NCI-H1930 (cell line): ENCODE results near the gene ABLIM2.

Experiments
- DNase-seq, 2 experiments: peaks; one replicate each; lab custom pipeline; 2025; lab: John Stamatoyannopoulos, UW

Gene ABLIM2

DNA sequence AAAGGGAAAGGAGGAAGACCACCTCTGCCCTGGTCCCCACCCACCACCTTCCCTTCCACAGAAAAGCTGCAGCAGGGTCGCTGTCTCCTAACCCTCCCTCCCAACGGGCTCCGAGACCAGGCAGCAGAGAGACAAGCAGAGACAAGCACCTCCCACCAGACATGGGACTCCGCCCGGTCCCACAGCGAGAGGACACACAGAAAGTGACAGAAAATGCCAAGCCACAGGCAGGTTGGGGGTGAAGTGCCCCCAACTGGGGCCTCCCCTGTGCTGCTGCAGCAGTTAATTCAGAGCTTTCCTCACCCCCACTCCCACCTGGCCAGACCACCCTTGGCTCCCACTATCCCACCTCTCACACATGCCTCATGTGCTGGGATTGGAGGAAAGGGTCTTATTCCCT lies 154.5 kb downstream of the ABLIM2 start:
- no peak for DNase-seq

- no peak for DNase-seq
Observed at GRCh38 chr4:8002525-8003309, 155.9 kb downstream of the ABLIM2 start.

DNA sequence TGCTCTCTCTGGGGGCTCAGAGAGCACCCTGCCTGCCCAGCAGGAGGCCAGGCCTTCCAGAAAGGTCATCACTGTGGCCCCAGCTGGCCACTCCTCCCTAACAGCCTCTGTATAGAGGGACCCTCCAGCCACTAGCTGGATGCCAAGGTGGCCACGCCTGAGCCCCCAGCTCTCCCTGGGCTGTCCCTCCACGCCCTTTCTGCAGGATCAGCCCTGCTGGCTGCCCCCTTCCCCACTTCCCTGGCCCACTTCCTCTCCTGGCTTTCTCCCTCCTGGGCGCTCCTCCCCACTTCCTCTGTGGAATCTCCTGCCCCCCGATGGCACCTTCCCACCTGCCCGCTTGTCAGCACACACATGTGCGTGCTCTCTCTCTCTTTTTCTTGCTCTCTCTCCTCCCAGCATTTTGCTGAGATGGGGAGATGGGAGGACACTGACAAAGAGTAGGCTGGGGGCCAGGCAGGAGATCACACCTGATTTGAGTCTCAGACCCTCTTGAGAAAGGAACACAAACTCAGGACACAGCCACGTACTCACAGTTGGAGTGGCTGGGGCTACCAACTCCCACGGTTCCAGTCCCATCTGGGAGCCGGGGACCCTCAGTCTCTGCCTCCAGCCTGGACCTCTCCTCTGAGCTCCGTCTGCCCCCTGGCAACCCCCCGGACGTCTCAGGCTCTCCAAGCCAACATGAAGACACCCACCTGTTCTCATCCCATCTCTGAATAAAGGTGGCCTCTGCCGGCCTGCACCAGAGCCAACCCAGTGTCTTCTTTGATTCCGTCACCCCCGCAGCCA lies 156.9 kb downstream of the ABLIM2 start:
- no peak for DNase-seq

DNA sequence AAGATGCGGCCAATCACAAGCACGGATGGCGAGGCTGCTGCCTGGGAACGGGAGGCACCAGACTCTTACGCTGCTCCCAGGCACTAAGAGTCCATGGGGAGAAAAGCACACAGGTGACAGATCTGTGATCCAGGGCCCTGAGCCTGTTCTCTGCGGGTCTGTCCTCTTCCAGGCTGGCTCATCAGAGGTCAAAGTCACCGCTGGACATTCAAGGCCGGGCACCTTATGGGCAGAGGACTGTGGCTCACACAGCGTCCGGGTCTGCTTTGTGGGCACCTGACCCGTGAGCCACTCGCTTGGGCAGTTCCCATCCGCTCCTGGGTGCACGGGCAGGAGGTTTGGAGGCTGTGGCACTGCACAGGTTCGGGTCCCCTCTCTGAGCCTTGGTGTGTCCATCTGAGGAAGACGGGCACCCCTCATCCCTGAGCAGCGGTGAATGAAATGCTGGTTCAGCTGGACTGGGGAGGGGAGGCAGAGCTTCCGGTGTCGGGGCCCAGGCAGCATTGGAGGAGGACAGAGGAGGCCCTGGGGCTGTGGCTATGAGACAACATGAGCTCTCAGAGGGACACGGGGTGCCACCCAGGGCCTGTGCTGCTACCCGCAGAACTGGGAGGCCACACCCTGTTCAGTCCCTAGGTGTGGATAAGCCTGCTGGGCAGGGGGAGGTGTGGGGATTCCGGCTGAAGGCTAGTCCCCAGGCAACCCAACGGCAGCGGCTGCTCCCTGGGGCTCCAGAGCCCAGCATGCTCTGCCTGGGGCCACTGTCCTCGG lies 157.7 kb downstream of the ABLIM2 start:
- DNase-seq, result no peak

GRCh38 chr4:8000247-8000646 lies 158.4 kb downstream of the ABLIM2 start:
- DNase-seq, result no peak

- DNase-seq, result no peak
Observed at GRCh38 chr4:7999695-8000094, 158.9 kb downstream of the ABLIM2 start.

GRCh38 chr4:7999279-7999678 lies 159.3 kb downstream of the ABLIM2 start:
- no peak for DNase-seq

GRCh38 chr4:7998447-7998846 lies 160.2 kb downstream of the ABLIM2 start:
- DNase-seq, result no peak

- DNase-seq, result no peak
Observed at GRCh38 chr4:7995866-7996265, 162.7 kb downstream of the ABLIM2 start.

- no peak for DNase-seq
Observed at GRCh38 chr4:7995135-7995534, 163.5 kb downstream of the ABLIM2 start.

- no peak for DNase-seq
Observed at GRCh38 chr4:7993671-7994070, 164.9 kb downstream of the ABLIM2 start.

DNA sequence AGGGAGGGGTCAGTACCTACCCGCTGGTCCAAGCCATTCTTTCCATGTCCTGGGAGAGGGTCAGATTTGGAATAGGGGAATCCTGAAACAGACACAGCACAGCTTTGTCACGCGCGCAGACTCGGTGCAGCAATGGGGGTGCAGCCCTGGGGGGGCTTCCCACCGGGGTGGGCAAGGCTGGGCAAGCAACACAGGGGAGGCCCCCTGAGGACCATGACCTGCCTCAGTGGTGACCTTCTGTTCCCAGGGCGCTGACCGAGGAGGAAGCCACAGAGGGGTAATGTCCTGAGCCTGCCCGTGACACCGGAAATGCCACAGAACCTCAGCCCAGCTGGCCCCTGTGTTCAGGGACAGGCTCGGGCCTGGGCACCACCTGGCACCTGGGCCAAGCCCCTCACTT lies 165.8 kb downstream of the ABLIM2 start:
- no peak for DNase-seq

- DNase-seq, result no peak
Observed at GRCh38 chr4:7990807-7991459, 167.7 kb downstream of the ABLIM2 start.

DNA sequence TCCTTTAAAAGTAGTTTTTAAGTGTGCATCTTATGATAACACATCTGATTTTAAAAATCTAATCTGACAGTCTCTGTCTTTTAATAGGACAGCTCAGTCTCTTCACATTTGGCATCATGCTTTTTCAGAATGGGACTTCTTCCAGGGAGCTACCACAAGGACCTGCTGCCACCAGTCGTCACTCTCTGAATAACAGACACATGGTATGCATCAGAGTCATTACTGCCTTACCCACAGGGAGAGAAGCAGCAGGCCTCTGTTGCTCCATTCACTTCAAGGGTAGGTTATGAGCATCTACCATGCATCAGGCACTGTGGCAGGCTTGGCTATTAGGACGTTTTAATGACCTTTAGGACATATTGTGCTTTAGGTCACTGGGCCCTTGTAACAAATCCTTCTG lies 169.0 kb downstream of the ABLIM2 start:
- no peak for DNase-seq

- DNase-seq, result no peak
Observed at GRCh38 chr4:7988437-7988836, 170.2 kb downstream of the ABLIM2 start.

DNA sequence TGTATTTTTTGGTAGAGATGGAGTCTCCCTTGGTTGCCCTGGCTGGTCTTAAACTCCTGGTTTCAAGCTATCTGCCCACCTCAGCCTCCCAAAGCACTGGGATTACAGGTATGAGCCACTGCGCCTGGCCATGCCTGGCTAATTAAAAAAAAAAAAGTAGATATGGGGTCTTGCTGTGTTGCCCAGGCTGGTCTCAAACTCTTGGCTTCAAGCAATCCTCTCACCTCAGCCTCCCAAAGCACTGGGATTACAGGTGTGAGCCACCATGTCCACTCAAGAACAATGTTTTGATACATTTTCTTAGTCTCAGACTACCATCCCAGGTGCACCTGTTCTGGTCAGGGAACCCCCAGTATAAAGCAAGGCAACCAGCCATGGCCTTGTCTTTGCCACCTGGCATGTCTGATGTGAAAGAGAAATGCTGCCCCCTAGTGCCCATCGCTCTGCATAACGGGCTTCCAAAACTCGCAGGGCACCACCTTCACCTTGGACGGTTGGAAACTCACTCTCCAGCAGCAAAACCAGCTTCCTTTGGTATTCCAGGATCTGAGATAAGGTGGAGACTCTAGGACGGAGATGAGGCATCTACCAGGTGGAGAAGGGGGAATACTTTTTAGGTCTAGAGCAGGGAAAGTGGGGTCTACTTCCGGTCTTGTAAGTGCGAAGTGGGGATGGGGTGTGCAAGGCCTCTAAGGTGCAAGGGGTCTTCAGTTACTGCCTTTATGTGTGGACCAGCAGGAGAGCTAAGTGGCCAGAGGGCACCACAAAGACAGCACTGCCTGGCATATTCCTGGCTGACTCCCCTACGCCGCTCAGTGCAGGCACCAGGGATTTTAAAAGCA lies 171.2 kb downstream of the ABLIM2 start:
- DNase-seq, result peak; percentile 57 to 66

GRCh38 chr4:7985891-7986441 lies 172.6 kb downstream of the ABLIM2 start:
- no peak for DNase-seq

GRCh38 chr4:7985072-7985471 lies 173.5 kb downstream of the ABLIM2 start:
- DNase-seq, result no peak

DNA sequence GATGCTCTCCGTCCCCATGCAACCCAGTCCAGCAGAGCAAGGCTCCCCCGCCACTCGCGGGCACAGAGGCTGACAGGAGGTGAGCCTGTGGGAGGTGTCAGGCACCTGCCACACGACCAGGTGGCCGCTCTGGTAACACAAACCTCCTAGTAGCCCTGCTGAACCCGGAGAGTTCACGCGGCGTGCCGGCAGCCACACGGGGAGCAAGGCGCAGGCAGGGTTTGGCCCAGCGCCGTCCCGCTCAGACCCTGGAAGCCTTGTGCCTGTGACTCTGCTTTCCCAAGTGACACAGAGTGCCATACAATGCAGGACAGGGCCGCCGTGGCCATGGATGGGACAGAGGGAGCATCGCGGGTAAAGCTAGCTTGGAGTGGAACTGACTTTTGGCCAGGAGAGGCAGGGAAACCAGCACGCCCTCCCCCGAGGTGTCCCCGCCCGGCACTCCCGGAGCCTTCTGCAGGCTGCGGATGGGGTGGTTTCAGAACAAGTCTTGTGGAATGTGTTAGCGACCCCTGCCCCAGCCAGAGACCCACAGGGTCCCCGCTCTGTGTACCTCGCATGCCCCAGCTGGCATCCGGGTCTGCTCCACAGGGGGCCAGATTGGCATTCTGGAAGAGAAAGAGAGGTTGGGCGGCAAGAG lies 174.2 kb downstream of the ABLIM2 start:
- no peak for DNase-seq

DNA sequence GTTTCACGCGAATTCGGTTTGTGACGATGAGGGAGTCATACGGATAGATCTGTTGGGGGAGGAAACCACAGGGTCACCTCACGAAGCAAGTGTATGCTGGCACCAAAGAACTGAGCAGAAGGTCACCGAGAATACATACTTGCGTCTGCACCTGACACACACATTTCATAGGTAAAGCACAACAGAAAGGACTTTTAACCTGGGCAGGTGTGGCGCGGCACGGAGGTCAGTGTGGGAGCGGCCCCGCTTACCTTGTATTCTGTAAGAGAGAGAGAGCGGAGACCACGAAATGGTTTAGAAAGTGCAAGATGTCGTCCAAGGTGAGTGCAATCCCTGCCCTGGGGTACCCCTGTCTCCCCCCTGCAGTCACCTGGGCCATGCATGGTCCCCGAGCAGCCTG lies 175.3 kb downstream of the ABLIM2 start:
- DNase-seq, result no peak
